Stimulated activated CD8-positive, alpha-beta memory T cell treated with anti-CD3 and anti-CD28 coated beads, Interleukin-15, amount 100 ng/mL, for 48 hours (primary cell): ENCODE data around the gene PSAT1.
A peak's percentile ranks its signal among the peaks of the same experiment; 100 is the strongest.

Source experiments
- DNase-seq, 2 donors: peaks; one replicate each; pipeline ENCODE4 v3.0.0-alpha.2; 2020; ENCODE audit warnings: low read depth in 2 of 2

PSAT1 gene

GRCh38 chr9:78365748-78366697 lies 69.1 kb downstream of the PSAT1 start:
- no peak for DNase-seq

DNA sequence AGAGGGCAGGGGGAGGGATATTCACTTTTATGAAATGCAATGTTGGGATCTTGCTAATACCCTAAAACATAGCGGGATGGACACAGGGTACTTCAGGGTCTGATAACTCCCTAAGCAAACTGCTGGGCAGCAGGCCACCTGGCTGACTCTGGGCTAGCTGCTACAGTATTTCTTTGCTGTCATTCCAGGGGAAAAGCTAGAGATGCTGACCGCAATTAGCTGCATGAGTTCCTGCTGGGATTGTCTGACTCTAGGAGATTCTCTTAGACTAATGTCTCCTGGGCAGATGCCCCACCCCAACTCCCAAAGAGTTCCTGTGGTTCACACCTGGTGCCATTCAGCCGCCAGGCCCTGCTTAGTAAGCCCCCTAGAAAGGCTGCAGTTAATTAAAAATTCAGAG lies 69.9 kb downstream of the PSAT1 start:
- no peak for DNase-seq

DNA sequence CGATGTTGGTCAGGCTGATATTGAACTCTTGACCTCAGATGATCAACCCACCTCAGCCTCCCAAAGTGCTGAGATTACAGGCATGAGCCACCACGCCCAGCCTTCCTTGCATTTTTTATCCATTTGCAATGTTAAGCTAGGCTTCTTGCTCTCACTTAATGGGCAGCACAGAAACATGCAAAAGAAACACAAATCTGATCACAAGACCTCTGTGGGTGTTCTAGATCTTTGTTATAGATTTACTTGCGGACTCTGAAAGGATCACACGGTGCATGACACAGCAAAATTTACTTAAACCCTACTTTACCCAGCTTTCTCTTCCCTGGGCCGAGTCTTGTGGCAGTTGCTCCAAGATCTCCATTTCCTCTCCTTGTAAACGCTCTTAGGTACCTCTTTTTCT lies 71.3 kb downstream of the PSAT1 start:
- DNase-seq, result no peak

DNA sequence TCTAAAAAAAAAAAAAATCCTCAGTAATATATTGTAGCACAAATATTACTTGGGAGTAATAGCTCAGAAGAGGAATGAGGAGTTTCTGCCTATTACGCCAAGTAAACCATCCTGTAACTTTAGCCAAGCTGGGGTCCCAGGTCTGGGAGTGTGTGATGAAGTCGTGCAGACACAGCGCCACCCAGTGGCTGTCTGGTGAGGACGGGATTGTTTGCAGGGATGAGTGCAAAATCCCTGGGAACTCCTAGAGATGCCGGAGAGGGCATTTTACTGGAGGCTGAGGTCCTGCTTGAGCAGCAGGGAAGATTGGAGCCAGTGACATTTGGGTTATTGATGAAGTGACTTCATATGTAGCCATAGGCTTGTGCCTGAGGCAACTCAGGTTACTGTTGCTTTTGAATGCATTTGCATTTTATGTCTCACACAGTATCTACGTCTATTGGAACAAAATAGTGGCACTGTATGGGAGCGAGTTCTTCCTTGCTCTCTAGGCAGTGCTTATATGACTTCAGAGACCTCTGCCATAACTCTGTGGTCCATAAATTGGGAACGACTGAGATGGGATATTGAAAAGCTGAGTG lies 72.8 kb downstream of the PSAT1 start:
- DNase-seq, result peak; percentile 13 to 27

- no peak for DNase-seq
Measured at GRCh38 chr9:78370991-78371390, 74.1 kb downstream of the PSAT1 start.

GRCh38 chr9:78371981-78372380 lies 75.1 kb downstream of the PSAT1 start:
- DNase-seq, result no peak
